Loucy (cell line): Measurements from ENCODE around the gene TPRG1L.

ENCODE experiments used
- CTCF ChIP-seq: fragments of 200-600 bp; sonication (generic); conservative IDR thresholded peaks from 2 replicates; pipeline ENCODE4 v1.5.1; 2014; ENCODE audit warnings: mild to moderate bottlenecking, antibody characterized with exemption, low read length
- EZH2phosphoT487 ChIP-seq: fragments of 200-600 bp; IDR thresholded peaks from 2 replicates; pipeline ENCODE4 v1.6.1; 2018; ENCODE audit warnings: antibody characterized with exemption, mild to moderate bottlenecking, moderate library complexity, borderline replicate concordance

- TF ChIP-seq CTCF (no peak), EZH2phosphoT487 (no peak)
Observed at GRCh38 chr1:3670823-3671265, 46.0 kb downstream of the TPRG1L start.
